Stimulated activated CD4-positive, alpha-beta T cell treated with anti-CD3 and anti-CD28 coated beads, Interleukin-12 subunit alpha, Interleukin-12 subunit beta, amount 100 ng/mL, for 48 hours (primary cell): ENCODE measurements around the gene SLC16A8.
"Not testable (repeated sequence)": the region's sequence is repeated elsewhere in the genome, so short reads cannot be mapped to it uniquely, and the experiment has no call there.

ENCODE experiments used
- DNase-seq, 3 donors: peaks; one replicate each; pipeline ENCODE4 v3.0.0-alpha.2; 2020; ENCODE audit warnings: low read depth in 2 of 3, low spot score in 1 of 3

SLC16A8 gene

DNA sequence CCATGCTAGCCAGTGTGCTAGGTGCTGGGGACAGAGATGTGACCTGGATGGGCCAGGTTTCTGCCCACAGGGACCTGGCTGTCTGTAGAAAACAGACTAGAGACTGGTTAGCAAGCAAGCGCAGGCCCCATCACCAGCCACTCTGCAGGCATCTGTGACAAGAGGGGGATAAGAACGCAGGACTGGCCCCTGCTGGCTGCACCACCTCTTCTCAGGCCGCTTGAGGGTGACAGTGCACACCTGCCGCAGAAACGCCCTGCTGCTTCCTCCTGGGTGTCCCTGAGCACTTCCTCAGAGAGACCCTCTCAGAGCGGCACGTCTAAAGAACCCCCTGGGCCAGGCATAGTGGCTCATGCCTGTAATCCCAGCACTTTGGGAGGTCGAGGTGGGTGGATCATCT is 32.7 kb downstream of the SLC16A8 start:
- no peak for DNase-seq

DNA sequence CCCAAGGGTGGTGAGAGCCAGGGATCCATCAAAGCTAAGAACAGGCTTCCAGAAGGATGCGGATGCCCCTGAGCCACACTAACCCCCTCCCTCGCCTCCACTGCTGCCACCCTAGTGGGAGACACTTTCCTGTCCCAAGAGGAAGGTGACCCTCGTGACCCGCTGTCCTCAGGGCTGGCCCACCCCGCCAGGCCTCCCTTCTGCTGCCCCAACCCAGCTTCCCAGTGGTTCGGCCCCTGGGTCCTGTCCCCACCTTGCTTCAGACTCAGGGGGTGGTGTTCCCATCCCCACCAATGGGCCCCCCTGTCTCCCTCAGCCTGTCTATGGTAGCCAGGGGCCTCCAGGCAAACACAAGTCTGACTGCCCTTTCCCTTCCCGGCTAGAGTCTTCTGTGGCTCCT is 33.3 kb downstream of the SLC16A8 start:
- DNase-seq: no peak

DNA sequence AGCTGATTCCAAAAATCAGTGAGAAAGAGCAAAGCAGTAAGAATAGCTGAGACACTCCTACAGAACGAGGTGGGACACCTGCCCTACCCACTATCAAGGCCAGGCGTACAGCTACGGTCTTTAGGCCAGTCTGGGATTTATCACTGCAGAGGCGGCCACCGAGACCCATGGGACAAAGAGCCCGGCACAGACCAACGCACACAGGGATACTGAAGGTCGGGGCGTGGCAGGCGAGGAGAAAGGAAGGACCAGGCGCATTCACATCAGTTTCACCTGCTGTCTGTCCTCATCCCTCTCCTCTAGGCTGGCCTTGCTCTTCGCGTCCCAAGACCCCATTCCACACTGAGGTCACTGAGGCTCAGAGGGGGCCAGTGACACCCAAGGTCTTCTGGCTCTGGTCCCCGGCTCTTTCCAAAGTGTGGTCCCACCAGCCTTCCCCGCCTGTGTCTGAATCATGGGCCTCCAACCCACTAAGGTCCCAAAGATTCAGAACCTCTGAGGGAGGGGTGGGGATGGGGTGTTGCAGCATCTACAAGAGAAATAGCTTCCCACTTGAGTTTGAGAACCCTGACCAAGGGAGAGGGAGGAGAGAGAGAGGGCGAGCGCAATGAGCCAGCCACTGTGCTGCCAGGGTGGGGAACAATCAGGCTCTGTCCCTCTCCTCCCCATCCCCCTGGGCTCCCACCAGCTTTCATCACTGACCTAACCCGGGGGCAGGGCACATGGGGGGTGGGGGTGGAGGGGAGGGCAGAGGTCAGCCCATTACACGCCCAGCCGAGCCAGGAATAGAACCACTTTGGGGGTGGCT is 34.0 kb downstream of the SLC16A8 start:
- DNase-seq: no peak

DNA sequence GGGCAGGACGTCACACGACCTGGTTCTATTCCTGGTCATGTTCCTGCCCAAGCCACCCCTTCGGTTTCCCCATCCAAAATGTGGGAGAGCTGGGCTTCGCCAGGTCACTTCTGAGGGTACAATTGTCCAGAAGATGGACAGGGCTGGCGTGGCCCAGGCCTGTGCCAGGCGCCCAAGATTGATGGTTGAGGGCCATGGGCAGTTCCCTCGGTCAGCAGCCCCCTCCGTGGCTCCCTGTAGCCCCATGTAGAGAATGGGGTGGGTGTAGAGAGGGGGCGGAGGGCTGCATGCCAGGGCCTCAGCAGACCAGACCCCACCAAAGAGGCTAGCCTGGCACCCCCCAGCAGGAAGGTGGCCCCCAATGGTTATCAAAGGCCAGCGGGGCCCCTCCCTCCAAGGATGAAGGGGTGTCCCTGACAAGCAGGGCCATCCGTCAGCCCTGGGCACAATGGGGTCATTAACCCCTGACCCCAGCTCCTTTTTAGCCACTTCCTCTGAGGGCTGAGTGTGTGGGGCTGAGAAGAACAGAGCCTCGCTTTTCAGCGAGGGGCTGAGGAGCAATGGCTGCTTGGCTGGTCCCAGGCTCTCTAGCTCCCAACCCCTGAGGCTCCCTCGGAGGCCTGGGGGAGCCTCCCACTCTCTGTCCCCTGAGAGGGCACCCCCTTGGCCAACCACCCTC is 37.8 kb downstream of the SLC16A8 start:
- DNase-seq: no peak

DNA sequence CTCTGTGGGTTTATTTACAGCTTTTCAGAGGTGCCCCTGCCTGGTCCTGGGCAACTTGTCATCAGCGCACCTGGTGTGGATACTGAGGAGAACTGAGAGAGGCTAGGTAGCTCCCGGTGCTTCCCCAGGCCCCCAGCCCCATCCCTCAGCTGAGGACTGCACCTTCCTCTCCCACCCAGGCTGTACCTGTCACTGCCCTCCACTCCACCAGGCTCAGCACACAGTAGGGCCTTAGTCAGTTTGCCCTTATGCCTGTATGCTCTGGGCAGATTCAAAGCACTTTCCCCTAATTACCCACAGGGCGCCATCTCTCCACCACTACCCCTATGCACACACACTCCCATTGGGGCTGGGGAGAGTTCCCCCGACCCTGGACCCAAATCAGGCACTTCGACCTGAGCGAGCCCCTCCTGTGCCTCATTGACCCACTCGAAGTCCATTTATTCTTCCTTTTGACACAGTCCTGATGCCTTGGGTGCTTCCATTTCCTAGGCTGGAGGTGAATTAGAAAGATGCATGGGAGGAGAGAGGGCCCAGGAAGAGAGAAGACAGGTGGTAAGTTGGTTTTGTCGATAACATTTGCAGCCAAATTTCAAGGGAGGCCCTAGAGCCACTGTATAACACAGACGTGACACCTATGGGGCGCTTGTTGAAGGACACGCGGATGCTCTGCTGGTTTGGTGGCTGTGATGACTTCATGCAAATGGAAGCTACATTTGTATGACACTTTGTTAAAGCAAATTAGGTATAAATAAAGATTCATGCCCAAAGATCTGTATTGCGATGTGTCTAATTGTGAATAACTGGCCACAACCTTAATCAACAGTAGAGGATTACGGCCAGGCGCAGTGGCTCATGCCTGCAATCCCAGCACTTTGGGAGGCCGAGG is 40.6 kb downstream of the SLC16A8 start:
- no peak for DNase-seq

DNA sequence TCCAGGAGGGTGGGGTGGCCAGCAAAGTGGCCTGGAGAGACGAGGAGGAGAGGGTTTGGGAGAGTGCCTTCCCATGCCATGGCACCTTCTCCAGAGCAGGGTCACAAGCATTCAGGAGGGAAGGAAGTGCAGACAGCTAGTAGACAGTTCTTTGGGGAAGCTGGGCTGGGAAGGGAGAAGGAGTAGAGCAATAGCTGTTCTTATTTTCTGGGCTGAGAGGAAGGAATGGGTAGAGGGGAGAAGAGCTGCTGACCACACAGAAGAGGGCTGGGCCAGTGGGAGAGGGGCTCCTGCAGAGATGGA is 41.5 kb downstream of the SLC16A8 start:
- no peak for DNase-seq

DNA sequence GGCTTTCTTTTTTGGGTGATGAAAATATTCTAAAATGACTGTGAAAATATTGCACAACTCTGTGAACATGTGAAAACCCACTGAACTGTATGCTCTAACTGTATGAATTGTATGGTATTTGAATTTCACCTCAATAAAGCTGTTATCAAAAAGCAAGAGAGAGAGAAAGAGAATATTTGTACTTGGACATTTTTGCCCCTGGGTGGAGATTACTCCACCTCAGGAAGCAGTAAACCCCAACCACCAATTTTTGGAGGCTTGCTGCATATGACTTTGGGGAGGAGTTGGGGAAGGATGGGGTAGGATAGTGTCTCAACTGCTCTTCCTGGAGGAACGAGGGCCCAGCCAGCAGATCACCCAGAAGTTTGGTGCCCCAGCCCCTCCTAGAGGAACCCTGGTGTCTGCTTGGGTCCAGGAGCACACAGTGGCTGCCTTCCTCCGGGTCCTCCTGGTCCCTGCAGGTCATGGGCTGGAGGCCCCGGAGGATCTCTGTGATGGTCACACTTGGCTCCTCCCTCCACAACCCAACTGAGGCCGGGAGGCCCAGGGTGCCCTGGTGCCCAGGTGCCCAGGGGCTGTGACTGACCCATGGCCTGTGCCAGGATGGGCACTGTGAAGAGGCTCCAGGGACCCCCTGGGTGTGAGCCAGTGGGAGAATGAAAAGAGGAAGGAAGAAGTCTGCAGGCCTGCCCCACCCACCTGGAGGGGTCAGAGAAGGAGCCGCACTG is 42.1 kb downstream of the SLC16A8 start:
- DNase-seq: no peak

DNA sequence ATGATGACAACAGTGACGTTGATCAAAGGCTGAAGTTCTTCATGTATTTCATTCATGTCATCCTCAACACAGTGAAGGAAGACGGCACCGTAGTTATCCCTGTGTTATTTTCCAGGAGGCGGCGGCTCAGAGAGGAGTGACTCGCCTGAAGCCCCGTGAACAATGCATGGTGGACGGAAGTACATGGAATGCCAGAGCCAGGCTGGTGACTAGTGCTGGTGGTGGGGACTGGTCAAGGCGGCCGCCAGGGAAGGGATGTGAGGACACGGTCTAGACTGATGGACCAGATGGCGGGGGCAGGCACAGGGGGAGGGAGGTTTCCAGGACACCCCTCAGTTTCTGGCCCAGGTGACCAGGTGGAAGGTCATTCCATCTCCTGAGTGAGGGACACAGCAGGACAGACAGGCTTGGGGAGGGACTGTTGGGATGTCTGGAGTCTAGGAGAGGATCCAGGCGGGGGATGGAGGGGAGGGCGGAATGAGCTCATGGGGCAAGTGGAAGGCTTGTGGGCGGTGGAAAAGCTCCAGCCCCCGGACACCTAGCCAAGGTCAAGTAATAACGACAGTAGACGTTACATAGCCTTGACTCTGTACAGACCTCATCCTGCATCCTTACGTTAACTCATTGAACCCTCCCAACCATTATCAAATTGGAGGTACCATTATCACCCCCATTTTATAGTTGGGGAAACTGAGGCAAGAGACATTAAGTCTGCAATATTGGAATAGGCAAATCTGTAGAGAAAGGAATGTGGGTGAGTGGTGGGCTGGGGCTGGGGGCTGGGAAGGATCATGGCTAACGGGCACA is 42.8 kb downstream of the SLC16A8 start:
- DNase-seq: no peak

DNA sequence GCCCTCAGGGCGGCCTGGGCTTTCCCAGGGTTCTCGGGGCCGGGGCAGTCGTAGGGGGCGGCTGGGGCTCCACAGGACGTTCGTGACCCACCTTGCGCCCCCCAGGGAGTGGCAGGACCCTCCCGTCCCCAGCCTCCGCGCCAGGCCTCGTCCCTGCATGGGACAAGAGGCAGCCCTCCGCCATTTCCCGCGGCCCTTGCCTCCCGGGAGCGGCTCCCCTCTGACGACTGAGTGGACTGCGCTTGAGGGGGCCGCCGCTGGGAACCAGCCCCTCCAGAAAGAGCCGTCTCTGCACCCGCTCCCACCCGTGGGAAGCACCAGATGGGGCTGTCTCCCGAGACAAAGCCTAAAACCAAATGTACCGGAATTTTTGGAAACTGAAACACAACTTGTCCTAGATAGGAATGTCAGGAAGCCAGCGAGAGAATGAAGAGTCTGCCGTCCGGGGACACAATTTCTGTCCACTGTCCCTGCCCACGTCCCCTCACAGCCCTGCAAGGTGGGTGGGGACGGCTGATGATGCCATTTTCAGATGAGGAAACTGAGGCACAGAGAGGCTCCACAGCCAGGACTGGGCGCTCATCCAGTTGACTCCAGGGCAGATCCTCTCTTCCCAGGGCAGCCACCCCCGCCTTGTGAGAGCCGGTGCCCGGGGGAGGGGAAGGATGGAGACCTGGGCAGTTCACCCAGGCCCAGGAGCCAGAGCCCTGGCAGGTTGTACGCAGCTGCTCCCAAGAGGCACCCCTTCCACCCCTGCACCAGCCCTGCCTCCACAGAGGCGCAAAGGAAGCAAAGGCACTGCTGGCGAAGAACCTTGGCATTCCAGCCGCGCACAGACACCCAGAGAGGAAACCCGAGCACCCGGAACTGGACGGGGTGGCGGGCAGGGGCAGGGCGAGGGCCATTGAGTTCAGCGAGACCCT is 44.8 kb downstream of the SLC16A8 start:
- DNase-seq: no peak

DNA sequence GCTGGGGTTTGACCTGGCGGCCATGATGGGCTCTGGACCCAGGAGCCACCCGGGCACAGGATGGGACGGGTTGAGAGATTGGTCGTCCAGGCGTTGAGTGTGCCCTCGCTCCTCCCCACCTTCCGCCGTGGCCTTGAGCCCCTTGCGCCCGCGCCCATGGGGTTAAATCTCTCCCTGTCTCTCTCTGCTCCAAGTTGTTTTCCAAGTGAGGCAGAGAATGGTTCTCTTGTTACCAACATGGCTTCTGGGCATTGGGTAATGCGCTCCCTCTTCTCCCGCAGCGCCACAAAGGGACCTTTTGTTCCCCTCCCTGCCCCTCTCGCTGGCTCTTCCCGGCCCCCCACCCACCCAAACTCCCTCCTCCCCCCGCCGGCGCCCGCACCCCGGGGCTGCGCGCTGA is 45.6 kb downstream of the SLC16A8 start:
- DNase-seq: no peak

DNA sequence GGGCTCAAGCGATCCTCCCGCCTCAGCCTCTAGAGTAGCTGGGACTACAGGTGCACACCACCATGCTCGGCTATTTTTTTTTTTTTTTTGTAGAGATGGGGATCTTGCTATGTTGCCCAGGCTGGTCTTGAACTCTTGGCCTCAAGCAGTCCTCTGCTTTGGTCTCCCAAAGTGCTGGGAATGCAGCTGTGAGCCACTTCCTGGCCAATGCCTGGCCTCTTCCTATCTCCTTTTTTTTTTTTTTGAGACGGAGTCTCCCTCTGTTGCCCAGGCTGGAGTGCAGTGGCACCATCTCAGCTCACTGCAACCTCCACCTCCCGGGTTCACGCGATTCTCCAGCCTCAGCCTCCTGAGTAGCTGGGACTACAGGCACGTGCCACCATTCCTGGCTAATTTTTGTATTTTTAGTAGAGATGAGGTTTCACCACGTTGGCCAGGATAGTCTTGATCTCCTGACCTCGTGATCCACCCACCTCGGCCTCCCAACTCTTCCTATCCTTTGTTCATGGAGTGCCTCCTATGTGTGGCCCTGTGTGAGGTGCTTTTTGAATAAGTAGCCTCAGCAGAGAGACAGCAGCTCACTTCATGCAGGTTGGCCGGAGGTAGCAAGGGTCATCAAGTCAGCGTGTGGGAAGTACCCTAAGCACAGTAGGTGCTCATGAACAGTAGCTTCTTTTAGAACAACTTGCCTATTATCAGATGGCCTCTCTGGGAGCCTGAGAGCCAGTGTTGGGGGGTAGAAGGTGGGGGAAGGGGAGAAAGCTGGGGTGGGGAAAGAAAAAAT is 46.4 kb downstream of the SLC16A8 start:
- DNase-seq: not testable (repeated sequence)

DNA sequence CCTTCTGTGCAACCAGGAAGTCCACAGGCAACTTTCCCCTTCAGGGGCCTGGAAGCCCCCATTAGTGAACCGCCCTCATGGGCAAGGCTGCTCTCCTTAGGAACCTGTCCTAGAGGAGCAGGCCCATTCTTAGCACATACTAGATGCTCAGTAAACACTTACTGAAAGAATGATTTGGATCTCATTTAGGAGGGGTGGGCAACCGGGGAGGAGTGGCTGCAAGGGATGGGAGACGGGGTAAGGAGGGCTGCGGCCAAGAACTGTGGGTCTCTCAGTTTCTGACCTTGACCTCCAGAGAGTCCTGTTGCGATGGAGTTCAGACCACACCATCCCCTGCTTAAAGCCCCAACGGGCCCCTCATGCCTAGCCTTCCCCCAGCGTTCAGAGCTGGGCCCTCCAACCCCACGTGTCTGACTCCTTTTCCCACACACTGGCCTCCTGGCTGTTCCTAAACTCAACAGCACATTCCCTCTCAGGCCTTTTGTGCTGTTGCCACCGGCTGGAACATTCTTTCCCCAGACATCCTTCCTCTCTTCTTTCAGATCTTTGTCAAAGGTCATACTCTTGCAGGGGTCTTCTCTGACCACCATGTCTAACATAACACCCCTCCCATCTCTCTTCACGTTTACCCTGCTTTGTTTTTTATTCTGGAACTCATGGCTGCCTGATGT is 47.5 kb downstream of the SLC16A8 start:
- DNase-seq: no peak

DNA sequence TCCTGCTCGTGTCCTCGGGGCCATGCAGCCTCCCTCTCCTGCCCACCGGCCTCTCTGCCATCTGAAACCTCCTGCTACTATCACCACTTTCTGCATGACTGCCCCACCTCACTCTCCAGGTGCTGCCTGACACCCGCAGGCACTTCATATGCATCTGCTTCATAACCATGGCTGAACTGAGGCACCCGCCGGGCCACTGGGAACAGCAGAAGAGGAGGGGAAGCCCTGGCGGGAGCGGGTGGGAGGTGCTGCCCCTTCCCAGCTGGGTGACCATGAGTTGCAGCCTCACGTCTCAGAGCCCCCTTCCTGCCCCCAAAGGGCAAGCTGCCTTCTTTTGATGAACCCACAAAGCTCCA is 48.5 kb downstream of the SLC16A8 start:
- no peak for DNase-seq

DNA sequence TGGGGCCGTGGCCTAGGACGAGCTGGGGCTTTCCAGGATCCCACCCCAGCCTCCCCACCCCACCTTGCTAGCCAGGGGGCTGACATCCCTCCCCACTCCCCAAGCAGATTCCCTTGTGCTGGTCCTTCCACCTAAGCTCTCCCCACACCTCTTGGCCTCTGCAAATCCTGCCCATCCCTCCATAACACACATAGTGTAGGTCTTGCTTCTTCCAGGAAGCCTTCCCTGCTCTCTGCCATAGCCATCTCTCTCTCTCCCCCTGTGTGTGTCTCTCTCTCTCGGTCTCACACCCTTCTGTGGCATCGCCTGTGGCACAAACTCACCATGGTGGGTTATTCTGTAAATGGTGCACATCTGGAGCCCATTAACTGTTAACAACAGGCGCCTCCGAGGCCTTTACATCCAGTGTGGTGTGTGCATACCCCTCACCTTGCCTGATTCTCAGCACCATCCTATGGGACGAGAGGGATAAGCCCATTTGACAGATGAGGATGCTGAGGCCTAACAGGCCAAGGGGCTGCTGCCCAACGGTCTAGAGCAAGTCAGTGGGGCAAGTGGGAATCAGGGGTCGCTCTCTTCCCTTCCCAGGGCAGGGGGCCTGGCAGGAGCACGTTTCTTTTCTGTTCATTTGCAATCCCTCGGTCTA is 49.0 kb downstream of the SLC16A8 start:
- DNase-seq: no peak

DNA sequence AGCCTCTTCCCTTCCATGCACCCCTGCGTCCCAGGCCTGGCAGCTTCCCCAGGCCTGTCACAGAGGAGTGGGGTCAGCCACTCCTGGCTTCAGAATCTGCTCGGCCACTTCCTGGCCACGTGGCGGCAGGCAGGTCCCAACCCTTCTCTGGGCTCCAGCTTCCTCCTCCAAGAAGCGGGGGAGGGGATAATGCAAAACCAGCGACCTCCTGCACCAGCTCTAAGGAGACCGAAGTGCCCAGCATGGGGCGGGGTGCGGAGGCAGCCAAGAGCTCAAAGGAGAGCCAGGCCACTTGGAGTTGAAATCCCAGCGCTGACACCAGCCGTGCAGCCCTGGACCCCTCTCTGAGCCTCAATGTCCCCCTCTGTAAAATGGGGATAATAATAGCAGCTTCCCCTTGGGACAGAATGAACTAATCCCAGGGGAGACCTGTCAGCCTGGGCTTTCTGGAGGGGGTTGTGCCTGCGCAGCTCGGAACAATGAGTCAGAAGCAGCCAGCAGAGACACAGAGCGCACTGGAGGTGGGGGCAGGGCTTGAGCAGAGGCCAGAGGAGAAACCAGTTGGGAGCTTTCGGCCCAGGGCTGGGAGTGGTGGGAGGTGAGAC is 49.6 kb downstream of the SLC16A8 start:
- DNase-seq: no peak

DNA sequence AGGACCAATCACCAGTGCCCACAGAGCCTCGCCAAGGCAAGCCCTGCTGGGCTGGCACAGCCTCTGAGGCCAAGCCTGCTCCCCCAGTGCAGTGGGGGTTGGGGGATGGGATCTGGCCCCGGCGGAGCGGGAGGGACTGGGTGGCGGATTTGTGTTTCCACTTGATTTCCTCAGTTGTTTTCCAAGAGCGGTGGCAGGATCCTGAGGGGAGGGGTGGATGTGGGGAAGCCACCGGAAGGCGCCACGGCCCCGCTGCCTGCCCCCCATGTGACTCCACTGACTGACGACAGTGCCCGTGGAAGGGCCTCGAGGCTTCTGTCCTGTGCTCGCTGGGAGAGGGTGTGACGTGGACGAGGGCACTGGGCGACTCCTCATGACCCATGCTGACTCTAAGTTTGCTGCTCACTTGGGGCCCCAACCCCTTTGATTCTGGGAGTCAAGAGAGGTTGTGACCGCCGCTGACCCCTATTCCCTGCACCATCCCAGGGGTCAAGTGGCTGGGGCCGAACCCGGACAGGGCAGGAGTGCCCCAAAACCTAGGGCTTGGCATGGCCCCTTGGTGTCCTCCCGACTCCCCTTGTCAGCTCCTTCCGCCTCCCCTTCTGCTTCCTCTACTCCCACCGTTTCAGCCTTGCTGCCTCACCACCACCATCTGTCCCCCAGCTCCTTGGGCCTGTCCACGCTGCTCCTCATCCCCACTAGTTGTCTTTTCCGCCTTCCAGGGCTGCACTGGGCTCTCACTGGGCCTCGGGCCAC is 50.3 kb downstream of the SLC16A8 start:
- DNase-seq: no peak
